ENCODE data around the gene CENPT.

DNA sequence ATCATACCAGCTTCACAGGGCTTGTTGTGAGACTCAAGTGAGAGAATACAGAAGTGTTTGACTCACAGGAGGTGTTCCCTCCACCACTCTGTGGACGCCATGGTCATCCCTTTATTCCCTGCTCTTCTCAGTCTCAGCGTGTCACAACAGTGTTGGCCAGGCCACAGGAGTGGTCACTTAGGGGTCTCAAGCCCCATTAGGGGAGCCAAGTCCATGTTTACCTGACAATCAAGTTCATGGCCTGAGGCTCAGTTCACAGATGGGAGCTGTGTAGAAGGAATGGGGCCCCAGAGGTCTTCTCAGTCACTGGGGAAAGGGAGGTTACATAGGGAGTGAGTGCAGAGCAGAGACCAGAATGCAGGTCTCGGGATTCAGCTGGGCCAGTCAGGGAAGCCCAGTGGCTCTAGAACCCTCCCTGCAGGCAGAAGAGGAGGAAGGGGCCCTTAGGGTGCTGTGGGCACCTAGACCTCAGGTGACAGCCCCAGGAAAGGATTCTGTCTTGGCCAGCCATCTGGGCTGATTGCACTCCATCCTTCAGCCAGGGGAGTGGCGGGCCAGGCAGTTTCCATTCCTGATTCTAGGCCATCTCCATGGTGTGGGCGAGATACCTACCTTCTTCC, 9.5 kb upstream of the CENPT start:
- TF ChIP-seq, protein P1, sequence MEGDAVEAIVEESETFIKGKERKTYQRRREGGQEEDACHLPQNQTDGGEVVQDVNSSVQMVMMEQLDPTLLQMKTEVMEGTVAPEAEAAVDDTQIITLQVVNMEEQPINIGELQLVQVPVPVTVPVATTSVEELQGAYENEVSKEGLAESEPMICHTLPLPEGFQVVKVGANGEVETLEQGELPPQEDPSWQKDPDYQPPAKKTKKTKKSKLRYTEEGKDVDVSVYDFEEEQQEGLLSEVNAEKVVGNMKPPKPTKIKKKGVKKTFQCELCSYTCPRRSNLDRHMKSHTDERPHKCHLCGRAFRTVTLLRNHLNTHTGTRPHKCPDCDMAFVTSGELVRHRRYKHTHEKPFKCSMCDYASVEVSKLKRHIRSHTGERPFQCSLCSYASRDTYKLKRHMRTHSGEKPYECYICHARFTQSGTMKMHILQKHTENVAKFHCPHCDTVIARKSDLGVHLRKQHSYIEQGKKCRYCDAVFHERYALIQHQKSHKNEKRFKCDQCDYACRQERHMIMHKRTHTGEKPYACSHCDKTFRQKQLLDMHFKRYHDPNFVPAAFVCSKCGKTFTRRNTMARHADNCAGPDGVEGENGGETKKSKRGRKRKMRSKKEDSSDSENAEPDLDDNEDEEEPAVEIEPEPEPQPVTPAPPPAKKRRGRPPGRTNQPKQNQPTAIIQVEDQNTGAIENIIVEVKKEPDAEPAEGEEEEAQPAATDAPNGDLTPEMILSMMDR (IDR thresholded peaks at IDR 0.05) = no peak
- no peak for TF ChIP-seq EP300 (IDR thresholded peaks at IDR 0.05)
